GM10248 (cell line): Measurements from ENCODE around the gene FAM236B.
"Not testable (repeated sequence)": the region's sequence is repeated elsewhere in the genome, so short reads cannot be mapped to it uniquely, and the experiment has no call there.

Experiments
- CTCF ChIA-PET: fragments of 300-600 bp; sonication (Branson Sonifier 250); formaldehyde crosslinking; extraction: SDS; loops from one replicate; lab custom pipeline; 2021; ENCODE audit warnings: antibody characterized with exemption; lab: Yijun Ruan, JAX
- POLR2A ChIA-PET: fragments of 350-650 bp; sonication (Branson Sonifier 250); formaldehyde crosslinking; extraction: SDS; loops from one replicate; lab custom pipeline; 2020; ENCODE audit warnings: antibody characterized with exemption; lab: Yijun Ruan, JAX
- DNase-seq: peaks from one replicate; pipeline ENCODE4 v3.0.0; 2012; ENCODE audit errors: extremely low spot score
- TF ChIP-seq, protein P1 (sequence below): IDR thresholded peaks from 2 replicates; pipeline ENCODE4 v1.5.1; 2012; ENCODE audit warnings: mild to moderate bottlenecking, low read depth; ENCODE audit errors: extremely low read depth, missing control alignments, control extremely low read depth

FAM236B gene

DNA sequence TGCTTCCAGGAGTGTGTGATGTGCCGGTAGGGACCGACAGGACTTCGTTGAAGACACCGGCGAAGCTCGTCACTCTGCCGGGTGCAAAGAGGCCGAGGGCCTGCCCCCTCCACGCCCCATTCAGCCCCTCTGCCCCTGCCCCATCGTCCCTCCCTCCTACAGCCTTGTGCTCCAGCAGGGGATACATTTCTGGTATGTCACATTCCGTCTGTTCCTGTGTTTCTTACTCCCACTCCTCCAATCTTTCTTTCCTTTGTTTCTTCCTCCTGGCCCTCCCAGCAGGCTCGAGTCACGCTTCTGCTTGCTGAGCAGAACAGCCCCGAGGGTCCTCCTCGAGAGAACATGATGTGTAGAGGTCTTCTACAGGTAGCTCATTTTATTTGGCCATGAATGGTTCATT, at the start of gene FAM236B:
Gene FAM236B, minus strand, starts transcription at position 101 of the 400 bp plus-strand sequence. Its CDS starts 100 bp downstream, at position 1.
- DNase-seq, POLR2A ChIA-PET, CTCF ChIA-PET: not testable (repeated sequence)

GRCh38 chrX:72830701-72831100, 48.2 kb upstream of the FAM236B start:
- CTCF ChIA-PET, DNase-seq, POLR2A ChIA-PET: not testable (repeated sequence)

GRCh38 chrX:72808110-72808509, 25.6 kb upstream of the FAM236B start, which contains the start of gene FAM236D:
FAM236D (minus strand) TSS chrX:72808210; CDS start chrX:72808110, 100 bp downstream.
- CTCF ChIA-PET, POLR2A ChIA-PET, DNase-seq: not testable (repeated sequence)

DNA sequence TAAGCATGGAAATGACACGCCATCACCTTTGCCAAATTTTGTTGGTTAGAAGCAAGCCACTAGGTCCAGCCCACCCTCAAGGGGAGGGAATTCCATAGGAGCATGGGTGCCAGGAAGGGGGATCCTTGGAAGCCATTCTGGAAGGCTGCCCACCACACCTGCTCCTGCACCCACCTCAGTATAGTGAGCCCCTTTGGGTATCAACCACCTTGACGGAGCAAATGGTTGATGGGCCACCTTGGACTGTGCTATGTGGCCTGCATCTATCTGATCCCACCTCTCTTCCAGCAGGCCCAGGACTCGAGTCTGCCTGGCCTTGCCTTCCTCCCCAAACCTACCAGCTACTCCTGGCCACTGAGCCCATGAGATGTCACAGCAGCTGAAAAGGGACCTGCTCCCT, 7.9 kb upstream of the FAM236B start:
- DNase-seq, CTCF ChIA-PET, POLR2A ChIA-PET: not testable (repeated sequence)

DNA sequence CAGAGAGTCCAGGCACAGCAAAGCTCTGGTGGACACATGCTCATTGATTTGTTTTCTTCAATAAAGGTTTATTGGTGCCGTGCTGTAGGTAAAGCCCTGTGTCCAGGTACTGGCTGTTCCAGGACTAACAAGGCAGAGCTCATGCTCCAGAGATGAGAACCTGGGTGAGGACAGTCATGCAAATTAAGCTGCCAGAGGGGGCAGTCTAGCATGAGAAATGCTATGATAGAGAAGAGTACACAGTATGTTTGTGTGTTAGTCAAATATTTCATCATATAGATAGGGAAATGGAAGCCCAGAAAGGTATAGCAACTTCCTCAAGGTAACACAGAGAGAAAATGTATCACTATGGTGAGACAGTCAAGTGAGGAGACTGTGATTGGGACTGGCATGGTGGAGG, 5.7 kb upstream of the FAM236B start:
- DNase-seq, CTCF ChIA-PET, POLR2A ChIA-PET: not testable (repeated sequence)

DNA sequence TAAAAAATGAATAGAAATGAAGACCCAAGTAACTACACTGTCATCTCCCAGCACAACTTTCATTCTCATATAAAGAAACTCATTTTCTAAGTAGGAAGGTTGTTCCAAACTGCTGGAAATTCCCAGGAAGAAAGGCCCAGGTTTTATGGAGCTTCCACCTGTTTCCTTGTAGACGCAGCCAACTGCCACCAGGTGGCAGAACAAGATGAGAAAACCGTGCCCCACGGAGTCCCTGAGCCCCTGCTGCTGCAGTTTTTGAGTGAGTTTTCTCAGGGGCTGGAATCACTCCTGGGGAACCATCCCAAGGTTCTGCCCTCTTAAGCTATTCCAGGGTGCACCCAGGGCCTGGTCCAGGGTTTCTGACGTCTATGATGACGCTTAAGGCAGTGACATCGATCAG, 1.5 kb upstream of the FAM236B start:
- POLR2A ChIA-PET, CTCF ChIA-PET, DNase-seq: not testable (repeated sequence)

DNA sequence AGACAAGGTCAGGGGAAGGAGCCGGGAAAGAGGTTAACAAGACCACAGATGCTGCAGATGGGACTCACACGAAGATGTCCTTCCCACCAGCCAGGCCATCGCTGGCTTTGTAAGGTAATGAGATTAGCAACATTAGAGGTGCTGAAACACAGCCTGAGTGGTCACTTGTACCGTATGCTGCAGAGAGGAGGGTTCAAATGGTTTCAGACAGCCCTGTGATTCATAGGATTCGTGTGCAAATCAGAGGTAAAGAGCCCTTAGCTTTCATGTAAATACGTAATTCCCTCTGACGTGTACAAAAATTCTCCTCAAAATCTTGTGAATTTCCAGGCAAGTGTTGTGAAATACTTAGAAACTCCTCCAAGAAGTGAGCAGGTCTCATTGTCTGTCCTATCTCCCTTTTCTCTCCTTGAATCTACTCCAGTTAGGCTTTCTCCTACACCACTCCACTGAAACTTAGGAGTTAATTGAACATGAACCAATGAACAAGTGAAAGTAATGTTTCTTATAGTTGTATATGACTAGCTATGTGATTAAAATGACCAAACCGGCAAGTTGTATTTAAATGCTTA, 991 bp upstream of the FAM236B start:
- DNase-seq, POLR2A ChIA-PET, CTCF ChIA-PET: not testable (repeated sequence)

DNA sequence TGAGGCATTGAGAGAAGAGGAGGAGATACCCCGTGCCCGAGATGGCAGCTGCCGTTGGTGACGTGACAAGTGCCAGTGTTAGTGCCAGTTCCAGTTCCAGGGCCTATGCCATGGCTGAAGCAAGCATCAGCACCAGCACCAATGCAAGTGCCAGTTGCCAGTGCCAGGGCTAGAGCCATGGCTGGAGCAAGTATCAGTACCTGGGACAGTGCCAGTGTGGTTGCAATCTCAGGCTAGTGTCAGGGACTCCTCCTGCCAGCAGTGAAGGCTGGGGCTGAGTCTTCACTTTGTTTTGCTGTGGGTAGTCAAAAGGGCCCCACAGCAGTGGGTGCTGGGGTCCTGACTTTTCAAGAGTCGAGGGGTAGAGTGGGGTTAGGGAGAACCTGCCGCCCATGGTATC, 4.3 kb downstream of the FAM236B start:
- CTCF ChIA-PET, DNase-seq, POLR2A ChIA-PET: not testable (repeated sequence)

GRCh38 chrX:72777467-72777790, 5.0 kb downstream of the FAM236B start:
- POLR2A ChIA-PET, CTCF ChIA-PET: not testable (repeated sequence)

GRCh38 chrX:72776653-72777466, 5.6 kb downstream of the FAM236B start, which contains the start of gene DMRTC1B:
DMRTC1B (plus strand) TSS chrX:72776890; CDS start chrX:72845136, 68,246 bp downstream.
- DNase-seq, CTCF ChIA-PET, POLR2A ChIA-PET: not testable (repeated sequence)

More at GRCh38 chrX:72777467-72777790, 5.0 kb downstream of the FAM236B start:
- not testable (repeated sequence) for DNase-seq

- DNase-seq, CTCF ChIA-PET, POLR2A ChIA-PET: not testable (repeated sequence)
Observed at GRCh38 chrX:72760454-72760853, 22.0 kb downstream of the FAM236B start.

GRCh38 chrX:72748545-72748944, 33.9 kb downstream of the FAM236B start:
- POLR2A ChIA-PET, CTCF ChIA-PET, DNase-seq: not testable (repeated sequence)

DNA sequence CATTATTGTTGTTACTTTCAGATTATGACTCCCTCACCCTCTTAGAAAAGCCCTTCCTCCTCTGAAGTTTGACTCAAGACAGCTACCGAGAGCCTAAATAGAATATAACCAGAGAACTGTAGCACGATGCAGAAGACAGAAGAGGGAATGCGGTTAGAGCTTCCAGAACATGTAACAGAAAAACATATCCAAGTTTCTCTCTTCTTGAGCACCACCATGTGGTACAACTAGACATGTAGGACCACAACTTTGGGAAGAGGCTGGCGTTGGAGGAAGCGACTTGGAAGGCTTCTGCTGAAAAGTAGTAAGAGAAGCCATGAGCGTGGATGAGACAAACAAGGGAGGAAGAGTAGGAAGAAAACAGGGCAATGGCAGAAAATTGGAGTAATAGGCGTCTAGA, 36.9 kb downstream of the FAM236B start:
- POLR2A ChIA-PET, DNase-seq, CTCF ChIA-PET: not testable (repeated sequence)

GRCh38 chrX:72735561-72735960, 46.9 kb downstream of the FAM236B start:
- ChIA-PET CTCF (no interaction called here), POLR2A (no interaction called here)
- TF ChIP-seq, protein P1, sequence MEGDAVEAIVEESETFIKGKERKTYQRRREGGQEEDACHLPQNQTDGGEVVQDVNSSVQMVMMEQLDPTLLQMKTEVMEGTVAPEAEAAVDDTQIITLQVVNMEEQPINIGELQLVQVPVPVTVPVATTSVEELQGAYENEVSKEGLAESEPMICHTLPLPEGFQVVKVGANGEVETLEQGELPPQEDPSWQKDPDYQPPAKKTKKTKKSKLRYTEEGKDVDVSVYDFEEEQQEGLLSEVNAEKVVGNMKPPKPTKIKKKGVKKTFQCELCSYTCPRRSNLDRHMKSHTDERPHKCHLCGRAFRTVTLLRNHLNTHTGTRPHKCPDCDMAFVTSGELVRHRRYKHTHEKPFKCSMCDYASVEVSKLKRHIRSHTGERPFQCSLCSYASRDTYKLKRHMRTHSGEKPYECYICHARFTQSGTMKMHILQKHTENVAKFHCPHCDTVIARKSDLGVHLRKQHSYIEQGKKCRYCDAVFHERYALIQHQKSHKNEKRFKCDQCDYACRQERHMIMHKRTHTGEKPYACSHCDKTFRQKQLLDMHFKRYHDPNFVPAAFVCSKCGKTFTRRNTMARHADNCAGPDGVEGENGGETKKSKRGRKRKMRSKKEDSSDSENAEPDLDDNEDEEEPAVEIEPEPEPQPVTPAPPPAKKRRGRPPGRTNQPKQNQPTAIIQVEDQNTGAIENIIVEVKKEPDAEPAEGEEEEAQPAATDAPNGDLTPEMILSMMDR, result no peak
- DNase-seq, result no peak

DNA sequence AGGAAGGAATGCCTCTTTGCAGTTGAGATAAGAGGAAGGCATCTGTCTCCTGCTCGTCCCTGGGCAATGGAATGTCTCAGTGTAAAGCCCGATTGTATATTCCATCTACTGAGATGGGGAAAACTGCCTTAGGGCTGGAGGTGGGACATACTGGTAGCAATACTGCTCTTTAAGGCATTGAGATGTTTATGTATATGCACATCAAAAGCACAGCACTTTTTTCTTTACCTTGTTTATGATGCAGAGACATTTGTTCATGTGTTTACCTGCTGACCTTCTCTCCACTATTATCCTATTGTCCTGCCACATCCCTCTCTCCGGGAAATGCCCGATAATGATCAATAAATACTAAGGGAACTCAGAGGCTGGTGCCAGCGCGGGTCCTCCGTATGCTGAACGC, 48.8 kb downstream of the FAM236B start:
- CTCF ChIA-PET, POLR2A ChIA-PET: not testable (repeated sequence)

More for the DNA sequence above, 48.8 kb downstream of the FAM236B start:
- DNase-seq, result not testable (repeated sequence)
